ENCODE results near the gene OR5H1. TPM values are rescaled to one million over a fixed set of nuclear protein-coding genes. Genes with fewer than 3 reads are reported as not detected.

Gene OR5H1
- total and polyA plus RNA-seq, 7 experiments from 2014 or later = not detected

DNA sequence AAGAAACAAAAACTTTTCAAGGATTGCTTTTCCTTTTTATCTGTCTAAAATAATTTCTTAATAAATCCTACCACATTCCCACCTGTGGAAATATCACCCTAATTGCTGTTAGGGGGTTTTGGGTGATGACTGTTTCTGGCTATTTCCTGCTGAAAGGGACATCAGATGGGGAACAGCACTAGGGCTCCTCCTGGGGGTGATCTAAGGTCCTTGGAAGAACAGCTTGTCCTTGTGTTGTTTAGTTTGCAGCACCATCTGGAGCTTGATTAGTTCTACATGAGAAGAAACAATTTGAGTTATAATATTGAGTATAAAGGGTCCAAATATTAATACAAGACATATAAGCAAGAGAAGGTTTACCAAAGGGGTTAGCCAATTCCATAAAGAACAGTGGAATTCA, 54.7 kb downstream of the OR5H1 start:
- H3K27me3 ChIP-seq (ENCODE audit: control insufficient read depth in 2 of 2, insufficient read depth in 2 of 2, low read length in 2 of 2) = no peaks in the 10 kb centered on the region
- Mint-ChIP-seq H3K27me3 (peaks cover 0 to 2% (median 0%) of the 10 kb centered on the region in 5 donors), H3K27ac (no peak overlapping the region), H3K9me3 (peaks cover 0 to 1% (median 0%) of the 10 kb centered on the region in 11 donors), H3K4me1 (peaks cover 0 to 5% (median 1%) of the 10 kb centered on the region in 7 donors), H3K4me3 (no peak overlapping the region), H3K36me3 (no peaks in the 10 kb centered on the region)
- H3K36me3 ChIP-seq (ENCODE audit: control insufficient read depth in 2 of 3, insufficient read depth in 3 of 3, low read length in 3 of 3) = no peaks in the 10 kb centered on the region
- H3K4me1 ChIP-seq (ENCODE audit: control insufficient read depth in 2 of 2, insufficient read depth in 2 of 2, low read length in 2 of 2) = no peaks in the 10 kb centered on the region
- H3K27ac ChIP-seq (ENCODE audit: low read depth, low read length) = no peak overlapping the region
- H3K9me3 ChIP-seq (ENCODE audit: control insufficient read depth in 2 of 3, low read length in 3 of 3) = no peaks in the 10 kb centered on the region
- H3K4me3 ChIP-seq (ENCODE audit: low read length) = no peak overlapping the region
- intact Hi-C loops (cut with micrococcal nuclease) = loop anchor here (5.0 kb wide), 2 partner anchors 148 to 627 kb away; partner anchors contain the start of gene GABRR3 (in 1 of the 2)
- DNase-seq = no peak
- CTCF ChIA-PET = no interaction called here
- POLR2A ChIA-PET = no interaction called here
- ATAC-seq = no peak

Other genes starting within 250 kb of the OR5H1 start
- 100 to 1,000 TPM in 1 of 5 experiments, 10 to 100 TPM in 4; 17.8 to 110 (median 28.4) TPM for gene RIOX2, start 158.3 kb upstream of the OR5H1 start, total RNA-seq
- 10 to 100 TPM; 31.4 to 34.0 TPM for gene RIOX2, start 158.3 kb upstream of the OR5H1 start, polyA plus RNA-seq
- gene GABRR3, start 95.4 kb upstream of the OR5H1 start, total RNA-seq = not detected
- not detected for gene GABRR3, start 95.4 kb upstream of the OR5H1 start, polyA plus RNA-seq
- gene OR5AC2, start 43.5 kb upstream of the OR5H1 start, total RNA-seq = not detected
- not detected for gene OR5AC2, start 43.5 kb upstream of the OR5H1 start, polyA plus RNA-seq
- not detected for gene OR5H14, start 16.8 kb downstream of the OR5H1 start, total RNA-seq
- gene OR5H14, start 16.8 kb downstream of the OR5H1 start, polyA plus RNA-seq = not detected
- not detected for gene OR5H15, start 36.0 kb downstream of the OR5H1 start, total RNA-seq
- not detected for gene OR5H15, start 36.0 kb downstream of the OR5H1 start, polyA plus RNA-seq
- gene OR5H6, start 133.5 kb downstream of the OR5H1 start, total RNA-seq = not detected
- not detected for gene OR5H6, start 133.5 kb downstream of the OR5H1 start, polyA plus RNA-seq
- not detected for gene OR5H2, start 151.8 kb downstream of the OR5H1 start, total RNA-seq
- gene OR5H2, start 151.8 kb downstream of the OR5H1 start, polyA plus RNA-seq = not detected
- not detected for gene OR5K4, start 223.1 kb downstream of the OR5H1 start, total RNA-seq
- gene OR5K4, start 223.1 kb downstream of the OR5H1 start, polyA plus RNA-seq = not detected